ENCODE measurements around the gene PAM.

GRCh38 chr5:102718819-102719218, 36.3 kb upstream of the PAM start:
- TF ChIP-seq CTCF (conservative IDR thresholded peaks at IDR 0.05; ENCODE audit: low read depth, low read length) (no peak), EZH2 (IDR thresholded peaks at IDR 0.05; ENCODE audit: low read length, unreplicated experiment) (no peak), EZH2phosphoT487 (IDR thresholded peaks at IDR 0.05; ENCODE audit: borderline replicate concordance, low read length) (no peak)

All from PC-3 (cell line).